Activated naive CD8-positive, alpha-beta T cell treated with anti-CD3 and anti-CD28 coated beads, Interleukin-2, amount 50 U/mL, for 16 hours (primary cell): ENCODE data around the gene ALDH1L2.
A peak's percentile ranks its signal among the peaks of the same experiment; 100 is the strongest.

Source experiments
- DNase-seq: peaks from one replicate; pipeline ENCODE4 v3.0.0-alpha.2; 2020; ENCODE audit warnings: low read depth, low spot score

Gene ALDH1L2

DNA sequence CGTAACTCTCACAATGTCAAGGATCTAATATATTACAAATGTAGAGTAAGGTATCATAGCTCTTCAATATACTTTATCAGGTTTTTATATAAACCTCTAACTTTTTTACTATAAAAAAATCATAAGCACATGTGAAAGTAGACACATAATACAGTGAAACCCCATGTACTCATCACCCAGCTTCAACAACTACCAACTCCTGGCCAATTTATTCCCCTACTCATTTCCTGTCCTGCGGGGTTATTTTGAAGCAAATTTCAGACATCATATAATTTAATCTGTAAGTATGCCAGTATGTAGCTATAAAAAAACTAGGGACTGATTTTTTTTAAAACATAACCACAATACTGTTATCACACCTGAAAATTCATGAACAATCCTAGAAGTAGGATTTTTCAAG lies 50.4 kb downstream of the ALDH1L2 start:
- no peak for DNase-seq

DNA sequence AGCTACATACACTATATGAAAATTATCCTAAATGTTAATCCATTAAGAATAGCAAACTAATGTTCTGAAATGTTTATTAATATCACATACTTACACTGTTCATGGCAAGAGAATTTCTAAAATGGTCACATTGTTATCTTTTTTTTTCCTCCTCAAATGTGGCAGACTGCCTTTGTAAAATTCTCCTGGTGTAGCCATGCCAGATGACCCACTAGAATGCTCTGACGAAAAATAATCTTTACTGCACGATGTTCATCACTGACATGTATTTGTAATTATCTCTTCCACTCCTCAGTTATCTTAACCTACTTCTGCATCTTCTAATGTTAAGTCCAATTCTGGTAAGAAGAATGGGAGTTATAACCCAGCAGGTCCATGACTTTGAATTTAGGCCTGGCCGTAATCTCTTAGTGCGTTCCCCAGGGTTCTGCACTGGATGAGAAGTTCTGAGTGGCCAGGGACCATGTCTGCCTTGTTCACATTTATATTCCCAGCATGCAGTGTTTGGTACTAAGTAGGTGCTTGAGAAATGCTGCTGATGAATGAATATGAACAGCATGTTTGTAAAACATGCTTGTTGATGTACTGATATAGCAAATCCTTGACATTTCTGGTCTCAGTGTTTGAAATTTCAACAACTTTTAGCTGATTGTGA lies 51.4 kb downstream of the ALDH1L2 start:
- DNase-seq: no peak

DNA sequence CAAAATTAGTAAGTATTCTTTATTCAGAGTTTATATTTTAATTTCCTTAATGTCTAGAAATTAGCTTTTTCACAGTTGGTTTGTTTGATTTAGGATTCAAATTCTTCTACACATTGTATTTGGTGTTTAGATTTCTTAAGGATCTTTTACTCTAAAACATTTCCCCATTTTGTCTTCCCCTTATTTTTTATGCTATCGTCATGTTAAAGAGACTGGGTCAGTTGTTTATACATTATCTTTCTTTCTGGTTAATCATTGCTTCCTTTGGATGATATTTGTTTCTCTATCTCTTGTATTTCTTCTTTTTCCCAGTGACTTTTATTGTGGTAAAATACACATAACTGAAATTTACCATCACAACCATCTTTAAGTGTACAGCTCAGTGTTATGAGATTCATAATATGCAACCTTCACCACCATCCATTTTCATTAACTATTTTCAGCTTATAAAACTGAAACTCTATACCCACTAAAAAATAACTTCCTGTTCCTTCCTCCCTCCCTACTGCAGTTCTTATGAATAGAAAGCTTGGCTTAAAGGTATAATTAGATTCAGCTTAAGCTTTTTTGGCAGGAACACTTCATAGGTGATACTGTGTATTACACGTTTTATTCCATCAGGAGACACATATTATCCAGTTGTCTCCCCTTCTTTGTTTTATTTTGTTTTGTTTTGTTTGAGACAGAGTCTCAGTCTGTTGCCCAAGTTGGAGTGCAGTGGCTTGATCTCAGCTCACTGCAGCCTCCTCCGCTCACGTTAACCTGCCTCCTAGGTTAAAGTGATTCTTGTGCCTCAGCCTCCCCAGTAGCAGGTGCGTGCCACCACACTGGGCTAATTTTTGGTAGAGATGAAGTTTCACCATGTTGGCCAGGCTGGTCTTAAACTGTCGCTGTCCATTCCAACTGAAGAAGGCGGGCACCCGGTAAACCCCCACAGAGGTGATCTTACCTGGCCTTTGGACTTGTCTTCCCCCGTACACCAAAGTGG lies 53.1 kb downstream of the ALDH1L2 start:
- no peak for DNase-seq

DNA sequence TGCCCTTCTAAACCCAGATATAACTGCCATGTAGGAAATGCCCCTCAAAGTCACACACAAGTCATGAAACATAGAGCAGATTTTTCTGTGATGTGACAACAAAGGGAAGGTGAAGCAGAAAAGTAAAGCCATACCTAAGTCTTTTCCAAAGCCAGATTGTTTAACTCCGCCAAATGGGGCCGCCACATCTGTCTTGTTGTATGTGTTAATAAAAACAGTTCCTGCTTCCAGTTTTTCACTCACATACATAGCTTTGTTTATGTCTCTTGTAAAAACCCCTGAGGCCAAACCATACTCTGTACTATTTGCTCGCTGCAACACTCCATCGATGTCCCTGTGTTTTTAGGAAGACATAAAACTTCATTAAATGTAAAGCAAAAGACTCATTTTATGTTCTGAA lies 57.8 kb downstream of the ALDH1L2 start:
- no peak for DNase-seq

DNA sequence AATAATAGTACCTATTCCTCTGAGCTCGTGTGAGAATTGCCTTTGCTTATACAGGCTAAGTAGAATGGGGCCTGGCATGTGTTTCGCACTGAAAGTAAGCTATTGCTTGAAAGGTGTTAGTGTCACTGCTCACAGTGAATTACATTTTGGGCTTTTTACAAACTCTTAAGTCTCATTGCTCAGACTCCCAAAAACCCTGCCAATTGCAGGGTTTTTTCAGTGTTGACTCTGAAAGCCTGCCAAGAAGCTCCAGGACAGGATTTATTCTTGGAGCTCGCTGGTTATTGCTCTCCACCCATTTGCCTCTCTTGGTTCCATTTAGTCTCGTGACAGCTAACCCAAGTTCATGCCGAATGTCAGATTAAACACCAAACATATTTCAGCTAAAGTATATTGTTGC lies 58.4 kb downstream of the ALDH1L2 start:
- DNase-seq: no peak

DNA sequence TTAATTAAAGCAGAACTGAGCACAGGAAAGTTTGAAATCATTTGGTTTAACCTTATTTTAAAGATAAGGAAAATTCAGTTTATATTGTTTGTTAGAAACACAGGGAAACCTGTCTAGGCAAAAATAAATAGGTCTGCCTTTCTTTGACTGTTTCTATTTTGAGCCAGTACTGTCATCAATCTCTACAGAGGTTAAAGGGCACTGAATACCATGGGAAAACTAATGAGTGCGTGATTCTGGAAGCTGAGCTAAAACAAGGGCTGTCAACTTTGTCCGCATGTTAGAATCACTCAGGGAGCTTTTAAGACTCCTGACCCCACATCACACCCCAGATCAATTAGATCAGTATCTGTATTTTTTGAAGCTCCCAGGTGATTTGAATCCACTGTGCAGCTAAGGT lies 59.3 kb downstream of the ALDH1L2 start:
- no peak for DNase-seq

DNA sequence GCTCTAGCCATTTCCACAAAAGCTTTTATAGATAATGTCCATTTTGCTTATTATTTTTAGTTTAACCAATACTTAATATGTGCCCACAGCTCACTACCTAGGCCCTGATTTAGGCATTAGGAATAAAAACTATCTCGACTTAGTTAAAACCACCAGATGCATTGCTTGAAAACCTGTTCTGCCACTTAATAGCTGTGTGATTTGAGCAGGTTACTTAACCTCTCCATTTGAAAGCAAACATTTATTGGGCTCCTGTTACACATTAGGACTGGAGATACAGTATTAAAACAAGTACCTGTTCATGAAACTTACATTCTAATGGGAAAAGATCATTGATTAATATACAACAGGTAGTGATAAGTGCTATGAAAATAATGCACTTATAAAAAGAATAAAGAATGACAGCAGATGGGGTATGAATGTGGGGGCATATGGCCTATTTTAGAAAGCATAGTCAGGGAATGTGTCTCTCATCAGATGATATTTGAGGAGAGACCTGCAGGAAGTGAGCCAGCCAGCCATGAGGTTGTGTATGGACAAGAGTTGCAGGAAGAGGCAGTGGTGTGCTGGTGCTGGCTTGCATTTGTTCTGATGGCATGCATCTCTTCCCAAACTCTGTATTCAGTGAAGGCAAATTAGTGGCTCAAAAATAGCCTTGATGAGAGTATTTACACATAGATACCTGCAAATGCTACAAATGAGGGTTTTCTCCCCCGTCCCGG lies 63.9 kb downstream of the ALDH1L2 start:
- DNase-seq: no peak

DNA sequence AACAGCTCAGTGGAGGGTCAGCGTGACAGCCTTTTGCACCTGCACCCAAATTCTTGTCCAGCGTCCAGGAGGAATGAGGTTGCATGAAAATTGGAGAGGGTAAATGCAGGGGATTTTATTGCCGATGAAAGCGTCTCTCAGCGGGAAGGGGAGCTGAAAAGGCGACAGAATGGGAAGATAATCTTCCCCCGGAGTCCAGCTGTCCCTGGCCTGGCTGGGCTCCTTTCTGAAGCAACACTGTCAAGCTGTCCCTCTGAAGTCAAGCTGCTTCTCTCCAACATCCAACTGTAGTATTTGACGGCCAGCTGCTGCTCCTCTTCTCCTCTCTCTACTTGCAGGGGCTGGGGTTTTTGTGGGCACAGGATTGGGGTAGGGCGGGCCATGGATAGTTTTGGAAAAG lies 65.5 kb downstream of the ALDH1L2 start:
- no peak for DNase-seq

DNA sequence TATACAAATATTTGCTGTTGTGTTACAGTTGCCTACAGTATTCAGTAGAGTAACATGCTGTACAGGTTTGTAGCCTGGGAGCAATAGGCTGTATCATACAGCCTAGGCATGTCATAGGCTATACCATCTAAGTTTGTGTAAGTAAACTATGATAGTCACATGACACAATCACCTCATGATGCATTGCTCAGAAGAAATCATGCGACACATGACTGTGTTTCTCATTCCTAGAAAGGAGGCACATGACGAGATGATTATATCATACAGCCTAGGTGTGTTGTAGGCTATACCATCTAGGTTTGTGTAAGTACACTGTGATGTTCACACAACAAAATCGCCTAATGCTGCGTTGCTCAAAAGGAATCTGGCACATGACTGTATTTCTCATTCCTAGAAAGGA lies 66.2 kb downstream of the ALDH1L2 start:
- no peak for DNase-seq

DNA sequence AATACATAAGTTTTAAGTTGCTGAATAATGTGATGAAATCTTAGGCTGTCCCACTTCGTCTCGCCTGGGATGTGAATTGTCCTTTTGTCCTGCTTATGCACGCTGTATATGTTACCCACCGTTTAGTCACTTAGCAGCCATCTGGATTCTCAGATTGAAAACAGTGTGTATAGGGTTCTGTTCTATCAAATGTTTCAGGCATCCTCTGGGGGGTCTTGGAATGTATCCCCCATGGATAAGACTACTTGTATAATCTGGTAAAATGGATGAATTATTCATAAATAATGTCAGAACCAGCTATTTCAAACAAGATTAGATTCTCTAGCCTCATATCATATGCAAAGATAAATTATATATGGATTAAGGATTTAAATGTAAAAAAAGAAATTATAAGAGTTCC lies 68.7 kb downstream of the ALDH1L2 start:
- no peak for DNase-seq

DNA sequence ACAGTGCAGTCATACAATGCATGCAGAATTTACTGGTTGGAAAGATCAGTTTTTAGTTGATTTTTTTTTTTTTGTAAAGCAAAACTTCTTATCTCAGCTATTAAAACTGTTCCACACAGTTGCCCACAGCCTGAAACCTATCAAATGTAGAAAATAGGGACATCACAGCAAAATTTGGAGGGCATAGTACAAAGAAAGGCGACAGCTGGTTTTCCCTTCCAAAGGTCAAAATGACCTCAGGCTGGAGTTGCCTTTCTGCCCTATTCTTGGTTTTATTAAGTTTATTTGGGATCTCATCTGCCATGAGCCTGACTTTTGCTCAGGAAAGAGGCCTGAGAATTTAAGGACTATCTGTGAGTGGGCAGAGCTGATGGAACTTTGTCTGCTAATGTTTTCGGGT lies 69.7 kb downstream of the ALDH1L2 start:
- DNase-seq: no peak

DNA sequence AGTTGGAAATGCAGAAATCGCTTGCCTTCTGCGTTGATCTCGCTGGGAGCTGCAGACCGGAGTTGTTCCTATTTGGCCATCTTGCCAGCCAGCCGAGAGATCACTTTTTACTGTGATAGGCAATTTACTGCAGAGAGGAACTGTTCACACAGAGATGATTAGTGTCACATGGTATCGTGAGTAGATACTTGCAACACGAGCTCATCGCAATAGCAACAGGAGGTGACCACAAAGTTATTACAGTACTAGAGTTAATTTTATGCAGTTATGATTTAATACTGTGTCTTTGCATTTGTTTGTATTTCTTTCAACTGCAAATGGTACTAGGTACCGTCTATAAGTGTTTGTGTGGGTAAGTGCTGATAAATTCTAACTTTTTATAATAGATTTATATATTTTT lies 70.4 kb downstream of the ALDH1L2 start:
- no peak for DNase-seq

DNA sequence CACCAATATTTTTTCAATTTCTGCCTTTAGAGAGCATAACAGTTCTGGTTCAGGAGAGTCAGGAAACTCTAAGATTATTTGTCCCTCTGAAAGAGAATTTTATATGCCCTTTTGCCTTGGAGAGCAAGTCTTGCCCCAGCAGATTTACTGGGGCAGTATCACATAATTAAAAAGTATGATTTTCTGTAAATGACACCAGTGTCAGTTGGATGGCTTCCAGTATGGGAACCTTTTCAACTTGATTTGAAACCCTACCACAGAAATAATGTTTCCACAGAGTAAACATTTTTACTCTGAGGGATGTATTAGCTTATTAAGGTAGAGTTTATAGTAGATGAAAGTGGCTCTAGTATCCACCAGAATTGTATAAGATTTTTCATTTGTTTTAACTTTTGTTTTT lies 82.8 kb downstream of the ALDH1L2 start:
- DNase-seq: no peak

DNA sequence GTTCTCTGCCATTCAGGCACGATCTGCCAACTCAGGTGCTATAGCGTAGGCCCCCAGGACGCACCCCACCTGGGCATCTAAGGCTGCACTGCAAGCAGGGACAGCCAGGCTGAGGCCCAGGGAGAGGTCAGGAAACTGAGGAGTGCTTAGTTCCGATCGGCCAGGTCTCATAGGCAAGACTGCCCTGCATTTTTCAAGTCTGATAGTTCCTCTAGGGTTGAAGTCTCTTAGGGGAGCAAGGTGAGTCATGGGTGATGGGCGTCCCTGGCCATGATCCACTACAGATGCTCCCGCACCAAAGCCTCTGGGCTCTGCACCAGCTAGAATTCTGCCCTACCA lies 84.9 kb downstream of the ALDH1L2 start:
- no peak for DNase-seq

DNA sequence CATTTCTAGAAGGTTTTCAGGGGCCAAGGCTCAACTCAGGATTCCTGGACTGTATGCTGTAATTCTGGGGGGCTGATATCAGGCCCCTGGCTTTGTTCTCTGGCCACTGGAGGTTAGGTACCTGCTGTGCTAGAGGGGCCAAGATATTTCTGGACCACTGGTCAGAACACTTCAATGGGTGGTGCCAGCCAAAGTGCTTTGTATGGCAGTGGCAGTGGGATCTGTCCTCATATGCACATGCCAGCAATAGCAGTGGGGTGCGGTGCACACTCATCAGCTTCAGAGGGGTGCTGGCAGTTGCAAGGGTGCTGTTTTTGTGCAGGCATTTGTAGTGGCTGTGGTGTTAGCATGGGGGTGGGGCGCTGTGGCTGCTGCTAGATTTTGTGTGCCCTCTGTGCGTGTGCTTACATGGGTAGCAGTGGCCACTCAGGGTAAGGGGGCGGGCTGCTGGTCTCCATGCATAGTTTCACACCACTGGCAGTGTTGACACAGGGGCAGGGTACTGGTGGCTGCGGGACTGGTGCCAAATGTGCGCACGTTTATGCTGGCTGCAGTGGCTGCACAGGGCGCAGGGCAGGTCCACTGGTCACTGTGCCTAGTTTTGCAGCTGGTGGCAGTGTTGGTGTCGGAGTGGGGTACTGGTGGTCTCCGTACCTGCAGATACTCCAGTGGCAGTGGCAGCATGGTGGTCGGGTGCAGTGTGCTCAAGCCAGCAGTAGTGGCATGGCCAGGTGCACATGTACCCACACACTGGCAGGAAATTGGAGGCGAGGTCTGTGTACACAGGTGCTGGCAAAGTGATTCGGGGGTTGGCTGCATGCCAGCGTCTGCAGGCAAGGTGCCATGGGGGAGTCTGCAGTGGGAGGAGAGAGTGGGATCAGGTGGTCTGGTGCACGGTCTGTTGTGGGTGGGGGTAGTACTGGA lies 85.6 kb downstream of the ALDH1L2 start:
- no peak for DNase-seq

DNA sequence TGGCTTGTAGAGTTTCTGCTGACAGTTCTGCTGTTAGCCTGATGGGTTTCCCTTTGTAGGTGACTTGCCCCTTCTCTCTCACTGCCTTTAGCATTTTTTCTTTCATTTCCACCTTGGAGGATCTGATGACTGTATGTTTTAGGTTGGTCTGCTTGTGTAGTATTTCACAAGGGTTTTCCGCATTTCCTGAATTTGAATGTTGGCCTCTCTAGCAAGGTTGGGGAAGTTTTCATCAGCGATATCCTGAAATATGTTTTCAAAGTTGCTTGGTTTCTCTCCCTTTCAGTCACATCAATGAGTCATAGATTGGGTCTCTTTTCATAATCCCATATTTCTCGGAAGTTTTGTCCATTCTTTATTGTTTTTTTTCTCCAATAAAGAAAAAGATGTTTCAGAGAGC lies 86.7 kb downstream of the ALDH1L2 start:
- no peak for DNase-seq

DNA sequence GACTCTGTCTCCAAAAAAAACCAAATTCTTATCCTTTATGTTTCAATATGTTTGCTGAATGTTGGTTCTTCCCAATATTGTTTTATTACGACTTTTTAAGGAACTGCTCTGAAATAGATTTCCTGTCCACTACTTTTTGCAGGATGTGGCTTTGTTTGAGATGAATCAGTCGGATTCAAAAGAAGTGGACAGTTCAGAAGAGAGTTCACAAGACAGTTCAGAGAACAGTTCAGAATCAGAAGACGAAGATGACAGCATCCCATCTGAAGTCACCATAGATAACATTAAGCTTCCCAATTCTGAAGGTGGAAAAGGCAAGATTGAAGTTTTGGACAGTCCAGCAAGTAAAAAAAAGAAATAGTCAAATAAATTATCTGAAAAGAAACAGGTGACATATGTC lies 89.9 kb downstream of the ALDH1L2 start:
- no peak for DNase-seq

DNA sequence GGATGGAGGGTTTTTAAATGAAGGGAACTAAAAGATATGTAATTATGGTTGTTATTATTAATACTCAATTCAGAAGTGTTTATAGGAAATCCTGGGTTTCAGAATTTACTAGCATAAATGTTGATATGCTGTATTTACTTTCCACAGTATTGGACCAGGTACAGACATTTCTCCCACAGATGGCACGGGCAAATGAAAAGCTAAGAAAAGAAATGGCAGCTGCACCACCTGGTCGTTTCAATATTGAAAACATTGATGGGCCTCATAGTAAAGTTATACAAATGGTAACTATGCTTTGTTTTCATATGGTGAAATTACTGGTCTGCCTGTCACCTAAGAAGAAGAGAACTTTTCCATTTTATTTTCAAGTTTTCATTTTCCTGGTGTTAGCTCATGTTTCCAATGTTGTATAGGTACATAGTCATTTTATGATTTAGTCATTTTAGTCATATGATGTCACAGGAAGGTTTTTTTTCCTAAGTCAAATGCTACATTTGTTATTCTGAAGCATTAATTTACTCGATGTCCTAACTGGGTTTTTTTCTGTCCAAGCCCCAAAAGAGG lies 92.6 kb downstream of the ALDH1L2 start:
- DNase-seq: no peak

DNA sequence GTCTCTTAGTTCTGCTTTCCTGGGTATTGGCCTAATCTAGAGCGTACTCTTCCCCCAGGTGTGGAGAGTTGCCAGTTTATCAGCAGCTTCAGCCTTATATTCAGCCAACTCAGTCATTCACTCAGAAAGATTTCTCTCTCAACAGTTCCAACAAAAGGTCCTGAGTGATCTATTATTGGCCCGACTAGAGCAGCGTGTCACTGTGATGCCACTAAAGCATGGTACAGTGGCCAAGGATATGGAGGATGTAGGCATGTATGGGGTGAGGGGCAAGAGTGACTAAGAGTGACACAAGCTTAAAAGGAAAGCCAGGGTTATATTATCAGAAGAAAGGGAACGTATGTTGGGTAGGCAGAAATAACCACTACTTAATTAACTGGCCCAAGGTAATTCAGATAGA lies 93.3 kb downstream of the ALDH1L2 start:
- no peak for DNase-seq

DNA sequence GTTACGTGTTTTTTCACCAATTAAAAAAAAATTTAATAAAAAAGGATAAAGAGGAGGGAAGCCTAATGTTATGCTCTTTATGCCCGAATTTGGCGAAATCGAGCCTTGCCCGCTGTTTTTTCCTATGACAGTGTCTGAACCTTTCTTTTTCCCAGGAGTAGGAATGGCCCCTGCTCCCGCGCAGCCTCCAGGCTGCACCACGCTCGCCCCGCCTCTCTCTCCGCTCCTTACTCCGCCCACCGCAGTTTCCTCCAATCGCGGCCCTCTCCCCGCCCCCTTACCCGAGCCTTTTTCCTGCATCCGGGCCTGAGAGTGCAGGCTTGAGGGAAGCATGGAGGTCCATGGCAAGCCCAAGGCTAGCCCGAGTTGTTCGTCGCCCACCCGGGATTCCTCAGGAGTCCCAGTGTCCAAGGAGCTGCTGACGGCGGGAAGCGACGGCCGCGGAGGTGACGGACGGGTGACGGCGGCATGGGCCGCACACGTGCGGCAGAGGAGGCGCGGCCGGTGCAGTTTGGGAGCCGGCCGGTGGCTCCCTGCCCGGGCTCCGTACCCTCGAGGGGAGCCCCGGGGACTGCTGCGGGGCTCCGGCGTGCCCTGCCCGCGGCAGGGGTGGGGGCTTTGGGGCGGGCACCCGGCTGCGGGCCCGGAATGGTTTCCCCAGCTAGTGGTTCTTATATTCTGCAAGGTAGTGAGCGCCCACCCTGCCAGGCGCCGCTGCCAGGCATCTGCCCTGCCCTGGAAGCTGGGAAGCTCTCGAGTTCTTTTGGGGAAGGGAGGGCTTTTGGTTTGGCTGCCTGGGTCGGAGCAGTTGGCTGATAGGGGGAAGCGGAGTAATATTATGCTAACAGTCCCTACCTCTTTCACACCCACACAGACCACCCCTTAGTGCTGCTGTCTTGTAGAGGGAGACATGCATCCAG lies 98.0 kb downstream of the ALDH1L2 start, which contains the start of gene NOPCHAP1:
Gene NOPCHAP1 (plus strand): TSS at position 295 of the 920 bp plus-strand sequence. CDS start 37 bp downstream, at position 332.
- peak; percentile 69 for DNase-seq
